Effector memory CD4-positive, alpha-beta T cell (primary cell): ENCODE measurements around the gene TMSB15A.
"Not testable (repeated sequence)": the region's sequence is repeated elsewhere in the genome, so short reads cannot be mapped to it uniquely, and the experiment has no call there.

Experiments used
- DNase-seq, 3 donors: peaks; one replicate each; pipeline ENCODE4 v3.0.0-alpha.2; 2020
- H3K27ac ChIP-seq: 2 replicates; pipeline ENCODE4 v1.7.0; 2013; ENCODE audit warnings: mild to moderate bottlenecking, low read length, moderate library complexity; ENCODE audit not compliant: insufficient read depth, poor library complexity, severe bottlenecking
- H3K27me3 ChIP-seq: replicated peaks from 2 replicates; pipeline ENCODE4 v1.7.0; 2013; ENCODE audit warnings: mild to moderate bottlenecking, low read length; ENCODE audit not compliant: insufficient read depth, control insufficient read depth, poor library complexity, severe bottlenecking
- H3K36me3 ChIP-seq: 2 replicates; pipeline ENCODE4 v1.7.0; 2013; ENCODE audit warnings: mild to moderate bottlenecking, low read length, moderate library complexity; ENCODE audit not compliant: control insufficient read depth, insufficient read depth
- H3K4me1 ChIP-seq: 2 replicates; pipeline ENCODE4 v1.7.0; 2013; ENCODE audit warnings: low read length, mild to moderate bottlenecking; ENCODE audit not compliant: control insufficient read depth, insufficient read depth, poor library complexity, severe bottlenecking
- H3K4me3 ChIP-seq: 2 replicates; pipeline ENCODE4 v1.7.0; 2013; ENCODE audit warnings: low read length, low read depth, mild to moderate bottlenecking; ENCODE audit not compliant: insufficient read depth, poor library complexity, severe bottlenecking
- H3K9me3 ChIP-seq: 2 replicates; pipeline ENCODE4 v1.7.0; 2013; ENCODE audit warnings: mild to moderate bottlenecking, low read length, moderate library complexity; ENCODE audit not compliant: control insufficient read depth

TMSB15A gene

GRCh38 chrX:102491766-102492165, 24.8 kb downstream of the TMSB15A start:
- Histone ChIP-seq H3K9me3 (no peaks in the 10 kb centered on the region), H3K27ac (no peak overlapping the region), H3K27me3 (no peaks in the 10 kb centered on the region), H3K4me1 (no peaks in the 10 kb centered on the region), H3K36me3 (no peaks in the 10 kb centered on the region), H3K4me3 (no peak overlapping the region)
- DNase-seq: no peak

- not testable (repeated sequence) for DNase-seq, H3K36me3 ChIP-seq, H3K27me3 ChIP-seq, H3K4me3 ChIP-seq, H3K4me1 ChIP-seq, H3K9me3 ChIP-seq, H3K27ac ChIP-seq
Observed at GRCh38 chrX:102478765-102479164, 37.8 kb downstream of the TMSB15A start.

- not testable (repeated sequence) for DNase-seq, H3K4me3 ChIP-seq, H3K9me3 ChIP-seq, H3K36me3 ChIP-seq, H3K27ac ChIP-seq, H3K27me3 ChIP-seq, H3K4me1 ChIP-seq
Observed at GRCh38 chrX:102471762-102472220, 44.7 kb downstream of the TMSB15A start, which contains the start of gene TCP11X2. Gene TCP11X2 (minus strand): TSS chrX:102471812.

- H3K27me3 ChIP-seq, DNase-seq, H3K27ac ChIP-seq, H3K4me3 ChIP-seq, H3K36me3 ChIP-seq, H3K4me1 ChIP-seq, H3K9me3 ChIP-seq: not testable (repeated sequence)
Observed at GRCh38 chrX:102470215-102470614, 46.3 kb downstream of the TMSB15A start.
